Mucosa of descending colon (tissue), 3 donors: ENCODE data around the gene ECM1. TPM values are rescaled to one million over a fixed set of nuclear protein-coding genes. Genes with fewer than 3 reads are reported as not detected.
A peak's percentile ranks its signal among the peaks of the same experiment; 100 is the strongest.

ENCODE experiments used
- ATAC-seq: fragments of 200-7000 bp; cut with Tn5 transposase; one replicate; pipeline ENCODE4 v1.9.1; 2020; ENCODE audit warnings: mild to moderate bottlenecking, moderate library complexity
- DNase-seq, 3 donors: peaks; one replicate each; pipeline ENCODE4 v3.0.0-alpha.2; 2020
- H3K36me3 ChIP-seq: fragments of 200-600 bp; one replicate; pipeline ENCODE4 v1.8.0; 2021; ENCODE audit warnings: low read depth, mild to moderate bottlenecking
- H3K4me1 ChIP-seq: fragments of 200-600 bp; one replicate; pipeline ENCODE4 v1.8.0; 2021; ENCODE audit warnings: low read depth, mild to moderate bottlenecking
- H3K4me3 ChIP-seq: fragments of 200-600 bp; one replicate; pipeline ENCODE4 v1.8.0; 2021; ENCODE audit warnings: mild to moderate bottlenecking
- H3K9me3 ChIP-seq: fragments of 200-600 bp; one replicate; pipeline ENCODE4 v1.8.0; 2021; ENCODE audit warnings: mild to moderate bottlenecking
- CTCF ChIP-seq: fragments of 200-600 bp; IDR thresholded peaks from one replicate; pipeline ENCODE4 v1.8.0; 2022; ENCODE audit warnings: antibody characterized with exemption, mild to moderate bottlenecking
- intact Hi-C, 2 donors: fragments of 100-400 bp; cut with DNase I in 1 of 2; cut with micrococcal nuclease in 1 of 2; formaldehyde crosslinking; loops; one replicate each; pipeline versions ENCODE4 v1.11.0 to v1.11.1; 2022; cut with DNase I, micrococcal nuclease
- total RNA-seq, 3 donors: library from RNA; stranded (reverse); fragmentation: NEBNext Ultra II Directional in 2 of 3; extraction: Animal tissue kit (Norgen Biotek cat#: 25700) in 2 of 3; gene quantifications; one replicate each; pipeline versions ENCODE4 v1.2.1 to v1.2.4, GENCODE V29; 2021 to 2023
- donor health status: DM: no; HTN: no; CAD: no; lungs with moderate emphysema.
- donor health status: DM: no; HTN: no; CAD: no.
- donor health status: DM: no; HTN: yes; CAD: no.

Gene ECM1
- total RNA-seq, 3 donors from 2014 or later: 3.4 to 11.0 (median 8.8) TPM

GRCh38 chr1:150516050-150516591, 8.2 kb downstream of the ECM1 start:
- no peaks in the 10 kb centered on the region for H3K9me3 ChIP-seq
- intact Hi-C loops: no loop called here
- H3K4me3 ChIP-seq: no peak overlapping the region
- peaks cover 16% of the 10 kb centered on the region for H3K4me1 ChIP-seq
- DNase-seq: peak in 1 of 3 donors; percentile 17
- no peak for TF ChIP-seq CTCF
- H3K36me3 ChIP-seq: no peaks in the 10 kb centered on the region
- ATAC-seq: peak; percentile 8

DNA sequence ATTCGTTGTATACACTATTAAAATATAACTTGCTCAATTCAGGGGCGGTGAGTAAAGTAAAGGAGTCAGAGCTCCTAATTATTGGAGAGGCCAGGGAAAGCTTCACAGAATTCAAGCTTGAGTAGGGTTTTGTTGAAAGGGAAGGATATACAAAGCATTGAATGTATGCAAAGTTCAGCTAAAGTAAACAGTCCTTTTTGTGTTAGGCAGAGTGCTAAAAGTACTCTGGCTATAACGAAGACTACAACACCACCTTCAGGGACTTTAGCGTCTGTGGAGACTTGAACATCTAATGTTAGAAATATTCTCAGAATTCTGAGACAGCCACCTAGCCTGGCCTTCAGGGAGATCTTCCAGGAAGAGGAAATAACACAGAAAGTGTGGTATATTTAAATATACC, 8.7 kb downstream of the ECM1 start:
- DNase-seq (peak in 1 of 3 donors; percentile 25), ATAC-seq (peak; percentile 3)
- Histone ChIP-seq H3K36me3 (no peaks in the 10 kb centered on the region), H3K9me3 (no peaks in the 10 kb centered on the region), H3K4me3 (no peak overlapping the region), H3K4me1 (peaks cover 16% of the 10 kb centered on the region)
- no peak for TF ChIP-seq CTCF
- intact Hi-C loops: no loop called here

DNA sequence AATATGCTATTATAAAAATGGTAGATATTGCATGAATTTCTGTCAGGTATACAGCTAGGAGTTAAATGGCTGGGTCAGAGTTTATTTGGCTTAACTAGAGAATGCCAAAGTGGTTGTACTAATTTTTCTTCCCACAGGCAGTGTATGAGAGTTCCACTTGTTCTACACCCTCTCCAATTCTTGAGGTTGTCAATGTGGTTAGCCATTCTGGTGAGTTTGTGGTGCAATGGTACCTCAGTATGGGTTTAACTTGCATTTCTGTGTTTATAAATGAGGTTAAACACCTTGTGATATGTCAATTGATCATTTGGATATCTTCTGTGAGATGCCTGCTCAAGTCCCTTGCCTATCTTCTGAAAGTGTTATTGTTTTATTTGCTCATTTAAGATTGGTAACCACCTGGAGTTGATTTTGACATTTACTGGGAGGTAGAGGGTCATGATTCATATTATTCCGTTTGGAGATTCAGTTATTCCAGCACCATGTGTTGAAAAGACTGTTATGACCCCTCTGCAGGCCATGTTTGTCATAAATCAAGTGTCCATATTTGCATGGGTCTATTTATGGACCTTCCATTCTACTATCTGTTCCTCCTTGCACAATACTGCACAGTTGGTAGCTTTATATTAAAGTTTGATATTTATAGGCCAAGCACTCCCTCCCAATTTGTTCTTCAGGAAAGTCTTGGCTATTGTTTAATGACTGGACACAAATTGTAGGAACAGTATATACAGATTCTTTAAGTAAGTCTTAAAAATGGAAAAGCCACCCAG, 13.5 kb downstream of the ECM1 start:
- Histone ChIP-seq H3K36me3 (no peaks in the 10 kb centered on the region), H3K4me3 (no peak overlapping the region), H3K9me3 (no peaks in the 10 kb centered on the region), H3K4me1 (peaks cover 9% of the 10 kb centered on the region)
- intact Hi-C loops: no loop called here
- no peak for TF ChIP-seq CTCF
- DNase-seq: no peak
- no peak for ATAC-seq

- ATAC-seq: no peak
Observed at GRCh38 chr1:150525348-150525747, 17.4 kb downstream of the ECM1 start.

GRCh38 chr1:150528196-150528595, 20.3 kb downstream of the ECM1 start:
- no peak for TF ChIP-seq CTCF
- Histone ChIP-seq H3K4me1 (peaks cover 13% of the 10 kb centered on the region), H3K9me3 (no peaks in the 10 kb centered on the region), H3K4me3 (no peak overlapping the region), H3K36me3 (no peaks in the 10 kb centered on the region)
- intact Hi-C loops: no loop called here
- ATAC-seq: no peak
- DNase-seq: no peak

More at GRCh38 chr1:150525348-150525747, 17.4 kb downstream of the ECM1 start:
- DNase-seq: no peak
- Histone ChIP-seq H3K9me3 (no peaks in the 10 kb centered on the region), H3K36me3 (no peaks in the 10 kb centered on the region), H3K4me3 (no peak overlapping the region), H3K4me1 (peaks cover 7% of the 10 kb centered on the region)
- TF ChIP-seq CTCF: no peak
- intact Hi-C loops: no loop called here
